AG09309 (cell line): Measurements from ENCODE around the gene TYROBP.

Experiments used
- DNase-seq: peaks from one replicate; pipeline ENCODE4 v3.0.0-alpha.2; 2010; ENCODE audit warnings: low read depth
- H3K4me3 ChIP-seq: 2 replicates; pipeline ENCODE4 v1.5.1; 2011; ENCODE audit warnings: mild to moderate bottlenecking, low read depth, low read length, moderate library complexity; ENCODE audit not compliant: control insufficient read depth
- CTCF ChIP-seq: IDR thresholded peaks from 2 replicates; pipeline ENCODE4 v1.5.1; 2011; ENCODE audit warnings: mild to moderate bottlenecking, low read depth, low read length, inconsistent platforms; ENCODE audit not compliant: insufficient read depth, control insufficient read depth; ENCODE audit errors: missing control alignments

The TYROBP gene

DNA sequence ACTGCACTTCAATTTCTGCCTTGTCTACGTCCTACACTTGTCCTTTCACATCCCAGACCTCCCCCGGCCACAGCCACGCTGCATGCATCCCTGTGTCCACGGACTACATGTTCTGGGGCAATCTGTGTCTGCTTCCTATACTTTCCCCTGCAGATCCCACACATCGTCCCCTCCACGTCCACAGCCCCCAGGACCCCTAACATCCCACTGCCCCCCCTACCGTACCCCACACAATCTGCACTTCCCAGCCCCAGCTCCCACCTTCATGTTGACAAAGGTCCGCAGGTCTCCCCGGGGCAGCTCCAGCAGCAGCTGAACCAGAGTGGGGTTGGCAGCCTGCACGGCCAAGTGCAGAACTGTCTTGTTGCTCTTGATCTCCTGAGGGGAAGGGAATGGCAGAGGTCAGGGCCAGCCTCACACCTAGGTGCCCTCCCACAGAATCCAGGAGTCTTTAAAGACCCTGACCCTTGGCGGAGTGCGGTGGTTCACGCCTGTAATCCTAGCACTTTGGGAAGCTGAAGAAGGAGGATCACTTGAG lies 17.9 kb downstream of the TYROBP start:
- no peak overlapping the region for H3K4me3 ChIP-seq
- no peak for DNase-seq
- TF ChIP-seq CTCF = no peak

- no peak for TF ChIP-seq CTCF
- no peak overlapping the region for H3K4me3 ChIP-seq
- DNase-seq = no peak
These were observed 18.6 kb downstream of the TYROBP start for GRCh38 chr19:35889370-35890112.

DNA sequence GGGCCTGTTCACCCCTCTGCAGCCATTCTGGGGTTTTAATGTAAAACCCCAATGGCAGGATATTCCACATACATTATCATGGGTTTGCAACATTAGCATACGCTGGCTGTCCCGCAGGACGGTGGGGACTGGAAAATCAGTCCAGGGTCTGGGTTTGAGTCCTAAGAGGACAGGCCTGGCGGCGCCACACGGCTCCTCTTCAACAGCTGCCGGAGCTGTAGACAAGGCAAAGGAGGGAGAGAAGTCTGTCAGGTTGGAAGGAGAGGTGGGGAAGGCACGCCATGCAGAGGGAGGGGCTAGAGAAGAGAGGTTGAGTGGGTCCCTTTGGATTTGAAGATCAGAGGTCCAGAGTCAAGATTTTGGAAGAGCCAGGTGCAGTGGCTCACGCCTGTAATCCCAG lies 19.7 kb downstream of the TYROBP start:
- no peak overlapping the region for H3K4me3 ChIP-seq
- TF ChIP-seq CTCF = no peak
- DNase-seq = no peak

- no peak overlapping the region for H3K4me3 ChIP-seq
- no peak for TF ChIP-seq CTCF
- DNase-seq = no peak
These were observed 20.9 kb downstream of the TYROBP start for GRCh38 chr19:35887197-35887596.

DNA sequence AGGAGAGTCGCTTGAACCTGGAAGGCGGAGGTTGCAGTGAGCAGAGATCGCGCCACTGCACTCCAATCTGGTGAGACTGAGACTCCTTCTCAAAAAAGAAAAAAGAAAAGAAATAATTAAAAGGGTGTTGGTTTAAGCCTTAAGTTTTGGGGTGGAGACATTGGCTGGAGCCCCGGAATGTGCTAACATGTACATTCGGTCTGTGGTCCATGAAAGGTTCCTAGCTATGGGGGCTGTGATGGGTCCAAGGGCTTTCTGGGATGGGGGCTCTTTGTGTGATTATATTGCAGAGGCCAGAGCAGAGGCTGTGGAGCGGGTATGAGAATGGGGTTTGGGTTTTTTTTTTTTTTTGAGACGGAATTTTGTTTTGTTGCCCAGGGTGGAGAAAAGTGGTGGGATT lies 22.2 kb downstream of the TYROBP start:
- H3K4me3 ChIP-seq = no peak overlapping the region
- no peak for TF ChIP-seq CTCF
- no peak for DNase-seq

DNA sequence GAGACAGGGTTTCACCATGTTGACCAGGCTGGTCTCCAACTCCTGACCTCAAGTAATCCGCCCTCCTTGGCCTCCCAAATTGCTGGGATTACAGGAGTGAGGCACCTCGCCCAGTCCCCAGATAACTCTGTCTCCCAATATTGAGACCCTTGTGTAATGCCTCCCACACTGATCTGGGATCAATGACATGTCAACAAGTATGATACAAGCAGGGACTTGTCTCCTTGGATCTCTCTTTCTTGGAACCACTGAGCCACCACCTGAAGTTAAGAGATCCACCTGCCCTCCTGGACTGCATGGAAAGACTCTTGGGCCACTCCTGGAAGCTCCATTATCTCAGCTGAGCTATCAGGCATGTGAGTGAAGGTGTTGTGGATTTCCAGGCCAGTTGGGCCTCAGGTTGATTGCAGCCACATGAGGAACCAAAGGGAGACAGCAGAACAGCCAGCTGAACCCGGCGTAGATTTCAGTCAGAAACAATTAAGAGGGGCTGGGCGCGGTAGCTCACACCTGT lies 22.8 kb downstream of the TYROBP start:
- no peak for DNase-seq
- H3K4me3 ChIP-seq = no peak overlapping the region
- TF ChIP-seq CTCF = no peak
